GM10266 (cell line): Measurements from ENCODE around the gene FAIM.

Experiments used
- DNase-seq: peaks from one replicate; pipeline ENCODE4 v3.0.0; 2012; ENCODE audit errors: extremely low spot score
- TF ChIP-seq, protein P1 (sequence below): IDR thresholded peaks from 2 replicates; pipeline ENCODE4 v1.5.1; 2012; ENCODE audit warnings: mild to moderate bottlenecking, low read depth; ENCODE audit not compliant: control insufficient read depth, insufficient read depth; ENCODE audit errors: missing control alignments

The FAIM gene

DNA sequence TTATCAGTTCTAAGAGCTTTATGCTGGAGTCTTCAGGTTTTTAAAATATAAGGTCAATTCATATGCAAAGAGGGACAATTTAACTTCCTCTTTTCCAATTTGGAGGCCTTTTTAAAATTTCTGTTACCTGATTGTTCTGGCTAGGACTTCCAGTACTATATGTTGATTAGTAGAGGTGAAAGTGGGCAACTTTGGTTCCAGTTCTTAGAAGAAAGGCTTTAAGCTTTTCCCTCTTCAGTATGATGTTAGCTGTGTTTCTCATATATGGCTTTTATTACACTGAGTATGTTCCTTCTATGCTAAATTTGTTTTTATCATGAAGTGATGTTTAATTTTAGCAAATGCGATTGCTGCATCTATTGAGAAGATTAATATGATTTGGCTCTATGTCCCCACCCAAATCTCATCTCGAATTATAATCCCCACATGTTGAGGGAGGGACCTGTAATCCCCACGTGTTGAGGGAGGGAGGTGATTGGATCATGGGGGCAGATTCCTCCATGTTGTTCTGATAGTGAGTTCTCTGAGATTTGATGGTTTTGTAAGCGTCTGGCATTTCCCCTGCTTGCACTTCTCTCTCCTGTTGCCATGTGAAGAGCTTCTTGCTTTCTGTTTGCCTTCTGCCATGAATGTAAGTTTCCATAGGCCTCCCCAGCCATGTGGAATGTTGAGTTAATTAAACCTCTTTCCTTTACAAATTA, 33.8 kb downstream of the FAIM start:
- DNase-seq, result no peak
- TF ChIP-seq, protein P1, sequence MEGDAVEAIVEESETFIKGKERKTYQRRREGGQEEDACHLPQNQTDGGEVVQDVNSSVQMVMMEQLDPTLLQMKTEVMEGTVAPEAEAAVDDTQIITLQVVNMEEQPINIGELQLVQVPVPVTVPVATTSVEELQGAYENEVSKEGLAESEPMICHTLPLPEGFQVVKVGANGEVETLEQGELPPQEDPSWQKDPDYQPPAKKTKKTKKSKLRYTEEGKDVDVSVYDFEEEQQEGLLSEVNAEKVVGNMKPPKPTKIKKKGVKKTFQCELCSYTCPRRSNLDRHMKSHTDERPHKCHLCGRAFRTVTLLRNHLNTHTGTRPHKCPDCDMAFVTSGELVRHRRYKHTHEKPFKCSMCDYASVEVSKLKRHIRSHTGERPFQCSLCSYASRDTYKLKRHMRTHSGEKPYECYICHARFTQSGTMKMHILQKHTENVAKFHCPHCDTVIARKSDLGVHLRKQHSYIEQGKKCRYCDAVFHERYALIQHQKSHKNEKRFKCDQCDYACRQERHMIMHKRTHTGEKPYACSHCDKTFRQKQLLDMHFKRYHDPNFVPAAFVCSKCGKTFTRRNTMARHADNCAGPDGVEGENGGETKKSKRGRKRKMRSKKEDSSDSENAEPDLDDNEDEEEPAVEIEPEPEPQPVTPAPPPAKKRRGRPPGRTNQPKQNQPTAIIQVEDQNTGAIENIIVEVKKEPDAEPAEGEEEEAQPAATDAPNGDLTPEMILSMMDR, result no peak

DNA sequence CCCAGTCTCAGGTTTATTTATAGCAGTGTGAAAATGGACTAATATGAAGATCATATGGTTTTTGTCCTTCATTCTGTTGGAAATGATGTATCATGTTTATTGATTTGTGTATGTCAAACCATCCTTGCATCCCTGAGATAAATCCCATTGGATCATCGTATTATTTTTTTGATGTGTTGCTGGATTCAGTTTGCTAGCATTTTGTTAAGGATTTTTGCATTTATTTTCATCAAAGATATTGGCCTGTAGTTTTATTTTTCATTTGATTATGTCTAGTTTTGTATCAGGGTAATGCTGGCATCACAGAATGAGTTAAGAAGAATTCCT, 34.3 kb downstream of the FAIM start:
- no peak for DNase-seq
- TF ChIP-seq, protein P1, result no peak

DNA sequence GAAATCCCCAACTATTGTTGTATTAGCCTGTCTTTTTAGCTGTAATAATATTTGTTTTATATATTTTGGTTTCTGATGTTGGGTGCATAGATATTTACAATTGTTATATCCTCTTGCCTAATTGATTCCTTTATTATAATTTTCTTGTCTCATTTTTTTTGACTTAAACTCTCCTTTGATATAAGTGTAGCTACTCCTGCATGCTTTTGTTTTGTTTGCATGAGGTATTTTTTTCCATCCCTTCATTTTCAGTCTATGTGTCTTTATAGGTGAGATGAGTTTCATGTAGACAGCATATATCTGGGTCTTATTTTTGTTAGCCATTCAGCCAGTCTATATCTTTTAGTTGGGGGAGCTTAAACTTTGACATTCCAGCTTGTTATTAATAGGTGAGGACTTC, 37.4 kb downstream of the FAIM start:
- TF ChIP-seq, protein P1, result no peak
- DNase-seq, result no peak

DNA sequence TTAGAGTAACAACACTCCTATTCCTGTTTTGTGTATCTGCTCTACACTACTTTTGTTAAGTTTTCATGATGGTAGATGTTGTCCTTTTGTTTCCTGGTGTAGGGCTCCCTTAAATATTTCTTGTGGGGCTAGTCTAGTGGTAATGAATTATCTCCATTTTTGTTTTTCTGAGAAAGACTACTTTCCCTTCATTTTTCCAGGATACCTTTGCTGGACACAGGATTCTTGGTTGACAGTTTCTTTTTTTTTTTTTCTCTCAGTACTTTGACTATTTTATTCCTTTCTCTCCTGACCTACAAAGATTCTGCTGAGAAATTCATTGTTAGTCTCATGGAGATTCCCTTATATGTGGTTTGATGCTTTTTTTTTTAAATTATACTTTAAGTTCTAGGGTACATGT, 37.9 kb downstream of the FAIM start:
- TF ChIP-seq, protein P1, result no peak
- DNase-seq, result no peak

DNA sequence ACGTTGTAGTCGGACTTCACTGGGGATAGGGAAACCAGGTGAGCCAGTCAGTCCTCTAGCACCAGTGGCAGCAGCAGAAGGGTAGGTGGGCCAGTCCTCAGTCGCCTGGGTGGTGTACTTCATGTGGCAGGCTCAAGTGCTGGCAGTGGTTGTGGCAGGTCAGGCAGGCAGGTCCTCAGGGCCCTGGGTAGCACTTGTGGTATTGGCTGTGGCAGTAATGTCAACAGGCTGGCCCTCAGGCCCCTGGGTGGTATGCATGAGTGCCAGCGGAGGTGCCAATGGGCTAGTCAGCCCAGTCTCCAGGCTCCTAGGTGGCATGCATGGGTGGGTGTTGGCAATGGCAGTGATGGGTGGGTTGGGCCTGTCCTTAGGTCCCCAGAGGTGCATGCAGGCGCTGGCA, 40.6 kb downstream of the FAIM start:
- TF ChIP-seq, protein P1, result no peak
- DNase-seq, result no peak

DNA sequence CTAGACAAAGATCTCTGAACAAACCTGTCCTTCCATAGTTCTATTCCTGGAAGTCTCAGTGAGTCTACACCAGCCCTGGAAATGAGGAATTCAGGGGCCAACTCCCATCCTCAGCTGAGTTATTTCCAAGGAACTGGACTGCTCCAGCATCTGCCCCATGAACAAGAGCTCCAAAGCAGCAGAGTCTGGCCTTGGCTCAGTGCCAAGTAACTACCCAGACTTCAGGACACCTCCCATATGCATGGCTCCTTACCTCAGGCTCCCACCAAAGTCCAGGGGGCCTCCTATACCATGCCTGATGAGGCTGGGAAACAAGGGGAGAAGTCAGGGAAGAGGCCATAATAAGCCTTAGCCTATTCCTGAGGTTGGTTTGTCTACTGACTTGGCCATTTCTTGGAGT, 45.0 kb downstream of the FAIM start:
- DNase-seq, result no peak
- TF ChIP-seq, protein P1, result no peak

DNA sequence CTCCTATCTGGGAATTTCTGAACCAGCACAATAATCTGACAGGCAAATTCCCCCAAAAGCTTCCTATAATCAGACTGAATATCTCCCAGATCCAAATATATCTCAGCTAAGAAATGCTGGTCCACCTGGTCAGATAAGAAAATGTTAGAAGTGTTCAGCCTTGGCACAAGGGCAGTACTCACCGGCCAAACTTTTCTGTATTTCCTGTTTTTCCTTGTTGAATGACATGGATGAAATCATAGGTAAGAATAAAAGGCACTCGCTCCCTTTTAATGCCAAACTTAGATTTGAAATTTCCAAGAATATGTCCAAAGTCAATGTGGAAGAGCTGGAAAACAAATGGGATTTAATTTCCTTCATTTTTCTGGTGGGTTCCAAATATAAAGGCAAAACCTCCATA, 48.9 kb downstream of the FAIM start:
- TF ChIP-seq, protein P1, result no peak
- DNase-seq, result no peak
